HG02623 (cell line): ENCODE results near the gene ASGR1.
"Not testable (repeated sequence)": the region's sequence is repeated elsewhere in the genome, so short reads cannot be mapped to it uniquely, and the experiment has no call there.

Experiments
- ATAC-seq: cut with Tn5 transposase; IDR thresholded peaks from one replicate; pipeline ENCODE4 v1.9.1; 2021; ENCODE audit warnings: moderate library complexity; ENCODE audit not compliant: unreplicated experiment

Gene ASGR1

DNA sequence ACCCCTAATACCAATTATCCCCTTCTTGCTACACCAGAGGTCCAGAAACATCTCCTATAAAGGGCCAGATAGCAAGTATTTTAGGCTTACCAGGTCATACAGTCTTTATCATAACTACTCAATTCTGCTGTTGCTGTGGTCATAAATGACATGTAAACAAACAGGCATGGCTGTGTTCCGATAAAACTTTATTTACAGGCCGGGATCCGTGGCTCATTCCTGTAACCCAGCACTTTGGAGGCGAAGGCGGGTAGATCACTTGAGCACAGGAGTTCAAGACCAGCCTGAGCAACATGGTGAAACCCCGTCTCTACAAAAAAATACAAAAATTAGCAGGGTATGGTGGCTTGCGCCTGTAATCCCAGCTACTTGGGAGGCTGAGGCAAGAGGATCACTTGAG lies 12.3 kb downstream of the ASGR1 start:
- no peak for ATAC-seq

DNA sequence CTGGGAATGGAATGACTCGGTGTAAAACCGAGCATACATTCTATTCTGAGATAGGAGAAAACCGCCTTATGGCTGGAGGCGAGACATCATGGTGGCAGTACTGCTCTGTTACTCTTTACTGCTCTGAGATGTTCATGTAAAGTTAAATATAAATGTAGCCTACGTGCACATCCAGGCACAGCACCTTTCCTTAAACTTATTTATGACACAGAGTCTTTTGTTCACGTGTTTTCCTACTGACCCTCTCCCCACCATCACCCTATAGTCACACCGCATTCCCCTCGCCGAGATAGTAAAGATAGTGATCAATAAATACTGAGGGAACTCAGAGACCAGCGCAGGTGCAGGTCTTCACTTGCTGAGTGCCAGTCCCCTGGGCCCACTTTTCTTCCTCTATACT lies 19.6 kb downstream of the ASGR1 start:
- ATAC-seq = not testable (repeated sequence)

DNA sequence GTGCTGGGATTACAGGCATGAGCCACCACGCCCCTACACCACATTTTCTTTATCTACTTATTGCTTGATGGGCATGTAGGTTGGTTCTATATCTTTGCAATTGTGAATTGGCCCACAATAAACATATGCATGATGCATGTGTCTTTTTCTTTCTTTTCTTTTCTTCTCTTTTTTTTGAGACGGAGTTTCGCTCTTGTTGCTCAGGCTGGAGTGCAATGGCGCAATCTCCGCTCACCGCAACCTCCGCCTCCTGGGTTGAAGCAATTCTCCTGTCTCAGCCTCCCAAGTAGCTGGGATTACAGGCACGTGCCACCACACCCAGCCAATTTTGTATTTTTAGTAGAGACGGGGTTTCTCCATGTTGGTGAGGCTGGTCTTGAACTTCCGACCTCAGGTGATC lies 20.7 kb downstream of the ASGR1 start:
- not testable (repeated sequence) for ATAC-seq

DNA sequence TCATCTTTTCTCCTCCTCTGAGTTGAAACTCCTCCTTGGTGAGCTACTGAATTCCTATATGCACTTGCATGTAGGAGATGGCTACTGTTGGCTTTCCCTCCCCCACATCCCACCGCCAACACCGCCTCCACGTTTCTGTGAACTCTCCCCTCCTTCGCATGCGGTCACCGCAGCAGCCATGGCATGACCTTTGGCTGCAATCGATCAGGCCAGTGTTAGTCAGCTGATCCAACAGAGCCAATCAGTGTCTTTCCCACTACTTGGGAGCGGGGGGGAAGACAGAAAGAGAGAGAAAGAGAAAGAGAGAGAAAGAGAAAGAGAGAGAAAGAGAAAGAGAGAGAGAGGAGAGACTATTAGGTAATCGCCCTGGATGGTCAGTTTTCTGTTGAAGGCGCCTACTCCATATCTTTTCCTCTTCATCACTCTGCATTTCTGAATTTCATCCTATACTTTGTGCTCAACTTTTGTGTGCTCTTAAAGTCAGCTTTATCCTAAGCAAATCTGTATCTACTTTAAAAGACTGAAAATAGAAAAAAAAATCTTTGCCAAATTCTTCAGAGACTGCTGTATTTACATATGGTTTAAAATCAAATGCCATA lies 22.7 kb downstream of the ASGR1 start:
- ATAC-seq = no peak

DNA sequence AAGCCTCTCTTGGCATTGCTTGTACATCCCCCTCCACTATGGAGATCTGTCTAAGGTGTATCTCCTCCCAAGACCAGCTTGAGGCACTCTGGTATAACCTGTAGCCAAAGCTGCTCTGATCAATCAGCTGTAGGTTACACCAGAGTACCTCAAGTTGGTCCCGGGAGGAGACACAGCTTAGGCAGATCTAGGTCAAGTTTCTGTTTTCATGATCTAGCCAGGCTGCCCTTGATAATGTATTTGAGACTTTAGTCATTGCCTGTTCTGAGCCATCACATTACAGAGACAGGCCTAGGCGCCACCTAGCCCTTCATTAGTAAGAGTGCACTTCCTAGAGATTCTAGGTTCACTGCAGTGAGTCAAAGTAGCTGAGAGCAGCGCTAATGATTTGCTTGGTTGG lies 31.4 kb downstream of the ASGR1 start:
- ATAC-seq = no peak

DNA sequence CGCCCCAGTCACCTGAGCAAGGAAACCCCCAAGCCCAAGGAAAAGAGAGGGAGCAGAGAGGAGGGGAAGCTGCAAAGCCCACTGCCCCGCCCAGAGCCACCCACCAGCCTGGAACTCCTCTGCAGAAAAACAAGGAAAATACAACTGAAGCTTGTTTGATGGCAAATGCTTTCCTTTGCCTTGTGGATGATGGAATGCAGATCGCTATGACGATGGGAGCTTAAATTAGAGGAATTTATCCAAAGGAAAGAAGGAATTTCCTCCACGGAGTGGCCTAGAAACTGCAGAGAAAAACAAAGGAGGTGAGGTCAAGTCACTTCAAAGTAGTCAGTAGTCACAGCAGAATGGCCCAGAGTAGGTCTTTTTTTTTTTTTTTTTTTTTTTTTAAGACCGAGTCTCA lies 33.1 kb downstream of the ASGR1 start:
- no peak for ATAC-seq

DNA sequence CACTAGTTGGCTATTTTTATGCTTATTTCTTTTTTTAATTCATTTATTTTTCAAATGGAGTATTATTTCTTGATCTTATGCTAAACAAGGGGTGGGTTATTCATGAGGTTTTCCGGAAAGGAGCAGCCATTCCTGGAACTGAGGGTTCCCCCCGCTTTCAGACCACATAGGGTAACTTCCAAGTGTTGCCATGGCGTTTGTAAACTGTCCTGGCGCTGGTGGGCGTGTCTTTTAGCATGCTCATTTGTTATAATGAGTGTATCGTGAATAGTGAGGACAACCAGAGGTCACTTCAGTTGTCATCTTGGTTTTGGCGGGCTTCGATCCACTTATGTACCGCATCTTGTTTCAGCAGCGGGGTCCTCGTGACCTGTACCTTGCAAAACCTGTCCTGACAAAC lies 35.0 kb downstream of the ASGR1 start:
- no peak for ATAC-seq

DNA sequence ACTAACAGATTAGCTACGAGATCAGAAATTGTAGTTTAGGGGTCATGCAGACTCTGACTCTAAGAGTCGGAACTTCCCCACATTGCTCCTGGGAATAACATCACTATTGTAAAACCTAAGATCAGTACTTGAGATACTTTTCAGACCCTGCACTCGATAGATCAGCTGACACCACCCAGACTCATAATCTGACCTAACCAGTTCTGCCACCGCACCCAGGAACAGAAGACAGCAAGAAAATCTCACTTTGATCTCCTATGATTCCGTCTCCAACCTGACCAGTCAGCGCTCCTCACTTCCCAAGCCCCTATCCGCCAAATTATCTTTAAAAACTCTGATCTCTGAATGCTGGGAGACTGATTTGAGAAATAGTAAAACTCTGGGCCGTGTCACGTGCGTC lies 37.3 kb downstream of the ASGR1 start:
- no peak for ATAC-seq

DNA sequence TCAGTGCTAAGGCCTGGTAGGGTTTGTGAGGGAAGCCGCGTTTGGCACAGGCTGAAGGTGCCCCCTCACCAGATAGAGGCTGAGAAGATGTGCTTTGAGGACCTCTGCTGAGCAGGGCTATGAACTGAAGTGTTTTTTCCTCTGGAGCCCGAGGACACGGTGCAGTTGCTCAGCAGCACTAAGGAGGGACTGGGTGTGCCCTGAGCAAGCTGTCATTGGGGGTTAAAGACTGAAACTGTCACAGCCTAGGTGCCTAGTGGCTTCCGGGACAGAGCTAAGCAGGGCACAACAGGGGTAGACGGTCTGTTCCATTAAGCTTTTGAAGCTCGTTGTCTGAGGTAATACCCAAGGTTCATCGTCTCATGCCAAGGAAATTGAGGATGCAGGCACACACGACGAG lies 39.8 kb downstream of the ASGR1 start:
- no peak for ATAC-seq

DNA sequence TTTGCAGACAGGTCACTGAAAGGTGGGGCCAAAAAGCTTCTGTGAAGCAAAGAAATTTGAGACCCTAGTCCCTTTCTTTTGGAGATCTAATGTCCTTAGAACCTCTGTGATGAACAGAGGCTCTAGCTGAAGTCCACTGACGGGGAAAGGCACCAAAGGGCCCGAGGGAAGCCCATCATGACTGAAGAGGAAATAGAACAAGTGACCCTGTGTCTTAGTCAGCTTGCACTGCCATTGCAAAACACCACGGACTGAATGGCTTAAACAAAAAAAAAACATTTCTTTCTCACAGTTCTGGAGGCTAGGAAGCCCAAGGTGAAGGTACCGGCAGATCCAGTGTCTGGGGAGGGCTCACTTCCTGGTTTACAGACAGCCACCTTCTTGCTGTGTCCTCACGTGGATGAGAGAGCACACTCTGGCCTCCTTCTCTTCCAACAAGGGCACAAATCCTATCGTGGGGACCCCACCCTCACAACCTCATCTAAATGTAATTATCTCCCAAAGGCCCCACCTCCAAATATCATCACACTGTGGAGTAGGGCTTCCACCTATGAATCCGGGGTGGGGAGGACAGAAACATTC lies 40.3 kb downstream of the ASGR1 start:
- ATAC-seq = no peak

DNA sequence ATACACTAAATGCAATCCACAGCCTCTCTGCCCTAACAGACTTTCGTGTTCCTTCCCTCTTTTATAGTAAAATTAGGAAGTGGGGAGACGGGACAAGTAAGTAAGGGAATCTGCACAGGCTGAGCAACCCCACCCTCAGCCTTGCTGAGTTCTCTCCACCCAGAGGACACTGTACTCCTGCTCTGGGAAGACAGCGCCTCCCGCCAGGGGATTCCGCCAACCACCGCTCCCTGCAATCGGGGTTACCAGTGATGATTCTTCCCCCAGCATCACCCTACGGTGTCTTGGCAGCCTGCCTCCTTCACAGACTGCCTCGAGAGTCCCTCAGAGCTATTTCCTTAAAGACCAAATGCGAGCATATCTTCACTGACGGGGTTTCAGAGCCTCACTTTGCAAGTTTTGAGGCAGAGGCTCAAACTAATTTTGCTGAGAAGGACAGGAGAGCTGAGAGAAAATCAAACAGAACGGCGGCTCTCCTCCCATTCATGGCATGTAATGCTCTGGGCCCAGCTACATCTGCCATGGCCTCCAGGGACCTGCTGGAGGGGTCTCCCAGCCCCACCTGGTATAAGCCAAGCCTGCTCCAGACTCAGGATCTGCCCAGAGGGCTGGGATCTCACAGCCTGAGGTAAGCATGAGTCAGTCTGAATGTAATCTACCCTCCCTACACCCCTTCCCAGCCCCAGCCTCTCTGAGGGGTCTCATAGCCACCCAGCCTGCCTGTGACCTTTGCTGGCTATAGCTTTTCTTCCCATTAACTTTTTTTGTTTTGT lies 41.8 kb downstream of the ASGR1 start:
- no peak for ATAC-seq

DNA sequence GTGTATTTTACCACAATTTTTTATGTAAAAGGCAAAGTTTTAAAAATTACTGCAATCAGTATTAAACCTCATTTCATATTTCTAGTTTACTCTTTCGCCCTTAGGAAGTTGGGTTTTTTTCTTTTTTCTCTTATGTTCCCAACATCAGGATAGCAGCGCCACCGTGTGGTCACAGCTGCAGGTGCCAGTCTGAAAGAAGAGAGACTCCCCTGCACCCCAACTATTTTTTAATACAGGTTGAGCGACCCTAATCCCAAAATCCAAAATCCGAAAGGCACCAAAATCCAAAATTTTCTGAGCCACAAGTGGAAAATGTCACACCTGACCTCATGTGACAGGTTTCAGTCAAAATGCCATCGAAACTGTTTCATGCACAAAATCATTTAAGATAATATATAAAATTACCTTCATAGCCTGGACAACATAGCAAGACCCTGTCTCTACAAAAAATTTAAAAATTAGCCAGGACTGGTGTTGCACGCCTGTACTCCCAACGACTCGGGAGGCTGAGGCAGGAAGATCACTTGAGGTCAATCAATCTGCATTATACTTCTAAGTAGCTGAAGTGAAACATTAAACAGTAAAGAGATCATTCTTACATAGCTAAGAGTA lies 42.8 kb downstream of the ASGR1 start:
- no peak for ATAC-seq

DNA sequence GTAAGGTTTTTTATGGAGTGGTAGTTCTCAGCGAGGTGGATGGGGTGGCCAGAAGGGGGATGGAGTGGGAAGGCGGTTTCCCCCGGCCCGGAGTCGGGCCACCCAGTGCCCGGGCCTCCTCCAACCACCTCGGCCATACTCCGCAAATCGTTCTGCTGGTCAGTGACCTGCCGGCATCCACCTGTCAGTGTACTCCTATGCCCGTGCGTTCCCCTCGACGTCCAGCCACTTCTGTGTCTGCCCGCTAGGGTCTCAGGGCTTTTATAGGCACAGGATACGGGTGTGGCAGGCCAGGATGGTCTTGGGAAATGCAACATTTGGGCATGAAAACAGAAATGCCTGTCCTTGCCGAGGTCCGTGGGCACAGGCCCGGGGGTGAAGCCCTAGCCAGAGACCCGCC lies 45.3 kb downstream of the ASGR1 start:
- ATAC-seq = no peak

DNA sequence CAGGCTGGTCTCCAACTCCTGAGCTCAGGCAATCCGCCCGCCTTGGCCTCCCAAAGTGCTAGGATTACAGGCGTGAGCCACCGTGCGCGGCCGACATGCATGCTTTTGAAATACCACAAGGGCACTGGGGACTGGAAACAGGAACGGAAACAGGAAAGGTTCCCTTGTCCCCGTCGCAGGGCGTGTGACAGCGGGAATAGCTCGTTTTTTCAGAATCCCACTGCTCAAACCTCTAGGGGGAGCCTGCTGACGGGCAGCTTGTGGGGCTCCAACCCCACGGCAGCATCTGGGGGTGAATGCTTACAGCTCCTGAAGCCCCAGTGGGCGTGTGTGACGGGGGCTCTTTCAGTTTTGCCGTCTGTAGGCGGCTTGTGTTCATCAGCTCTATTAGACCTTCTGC lies 45.7 kb downstream of the ASGR1 start:
- no peak for ATAC-seq

DNA sequence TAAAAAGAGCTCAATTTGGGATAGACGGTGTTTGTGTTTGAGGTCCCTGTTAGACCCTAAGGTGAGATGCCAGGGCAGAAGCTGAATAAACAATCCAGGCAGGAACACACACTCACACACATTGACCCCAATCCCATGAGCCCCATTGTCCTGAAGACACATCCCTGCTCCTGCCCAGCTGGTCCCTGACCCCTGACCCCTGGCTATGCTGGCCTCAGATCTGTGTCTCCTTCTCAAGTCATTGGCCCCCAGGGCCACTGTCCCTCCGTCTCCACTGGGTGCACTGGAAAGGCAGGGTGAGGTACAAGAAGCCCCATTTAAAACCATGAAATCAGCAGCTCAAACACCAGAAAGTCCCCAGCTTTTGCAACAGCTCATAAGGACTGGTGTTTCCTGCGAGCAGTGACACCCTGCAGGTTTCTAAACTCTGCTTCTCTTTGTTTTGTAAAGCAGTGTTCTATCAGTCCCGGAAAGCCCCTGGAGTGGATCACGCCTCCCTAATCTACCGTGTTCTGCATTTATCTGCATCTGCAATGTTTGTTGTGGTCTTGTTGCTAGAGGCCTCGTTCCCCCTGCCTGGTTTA lies 46.6 kb downstream of the ASGR1 start:
- peak; percentile 64 for ATAC-seq

DNA sequence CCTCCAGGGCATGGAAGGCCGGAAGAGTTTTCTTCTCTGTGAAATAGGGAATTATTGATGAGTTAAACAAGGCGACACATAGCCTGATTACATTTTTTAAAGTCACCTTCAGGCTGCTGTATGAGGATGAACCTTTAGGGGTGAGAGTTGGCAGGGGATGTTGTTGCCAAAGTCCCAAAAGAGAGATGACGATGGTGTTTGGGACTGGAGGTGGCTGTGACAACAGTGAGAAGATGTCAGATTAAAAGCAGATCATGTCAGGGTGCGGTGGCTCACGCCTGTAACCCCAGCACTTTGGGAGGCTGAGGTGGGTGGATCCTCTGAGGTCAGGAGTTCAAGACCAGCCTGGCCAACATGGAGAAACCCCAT lies 47.8 kb downstream of the ASGR1 start:
- no peak for ATAC-seq

DNA sequence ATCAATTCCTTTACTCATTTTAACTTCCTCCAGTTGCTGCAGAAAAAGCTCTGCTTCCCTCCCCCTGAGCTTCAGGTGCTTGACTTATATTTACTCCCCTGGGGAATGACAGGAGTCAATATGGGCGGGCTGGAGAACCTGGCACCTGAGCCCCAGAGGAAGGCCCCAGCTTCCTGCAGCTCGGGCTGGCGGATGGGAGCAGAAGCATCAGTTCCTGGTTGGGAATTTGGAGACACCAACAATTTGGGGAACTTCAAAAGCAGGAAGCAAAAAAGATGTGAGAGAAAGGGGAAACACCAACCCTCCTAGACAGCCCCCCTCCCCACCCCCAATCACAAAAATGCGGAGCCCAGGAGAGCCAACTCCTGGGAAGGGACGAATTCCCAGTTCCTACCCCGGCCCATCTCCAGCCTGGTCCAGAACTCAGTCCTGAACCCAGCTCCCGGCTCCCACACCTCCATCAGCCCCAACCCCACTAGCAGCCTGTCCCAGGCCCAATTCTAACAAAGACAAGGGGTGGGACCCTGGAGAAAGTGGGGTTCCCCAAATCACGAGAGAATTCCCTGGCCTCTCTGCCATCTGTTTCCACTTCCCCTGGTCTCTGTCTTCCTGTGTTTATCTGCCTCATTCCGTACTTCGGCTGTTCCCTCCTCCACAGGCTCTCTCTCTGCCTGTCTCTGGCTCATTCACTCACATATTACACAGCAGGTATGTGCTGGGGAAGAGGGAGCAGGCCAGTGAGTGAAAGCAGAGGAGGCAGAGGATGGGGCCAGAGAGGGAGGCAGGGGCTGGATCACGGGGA lies 48.3 kb downstream of the ASGR1 start:
- ATAC-seq = no peak

DNA sequence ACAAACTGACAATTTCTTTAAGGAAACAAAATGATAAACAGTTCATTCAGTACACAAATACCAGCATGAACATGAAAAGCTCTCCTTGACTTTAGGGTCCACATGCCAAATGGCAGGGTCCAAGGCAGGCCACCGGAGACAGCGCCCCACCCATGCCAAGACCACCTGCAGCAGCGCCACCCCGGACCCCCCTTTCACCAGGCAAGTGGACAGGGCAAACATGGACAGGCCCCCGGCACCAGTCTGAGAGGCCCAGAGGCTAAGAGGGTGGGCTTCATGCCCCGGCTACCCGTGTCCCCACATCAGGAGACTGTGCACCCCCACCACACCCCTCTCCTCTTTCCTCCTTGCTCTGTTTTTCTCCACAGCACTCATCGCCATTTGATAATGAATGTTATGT lies 49.9 kb downstream of the ASGR1 start:
- ATAC-seq = no peak

DNA sequence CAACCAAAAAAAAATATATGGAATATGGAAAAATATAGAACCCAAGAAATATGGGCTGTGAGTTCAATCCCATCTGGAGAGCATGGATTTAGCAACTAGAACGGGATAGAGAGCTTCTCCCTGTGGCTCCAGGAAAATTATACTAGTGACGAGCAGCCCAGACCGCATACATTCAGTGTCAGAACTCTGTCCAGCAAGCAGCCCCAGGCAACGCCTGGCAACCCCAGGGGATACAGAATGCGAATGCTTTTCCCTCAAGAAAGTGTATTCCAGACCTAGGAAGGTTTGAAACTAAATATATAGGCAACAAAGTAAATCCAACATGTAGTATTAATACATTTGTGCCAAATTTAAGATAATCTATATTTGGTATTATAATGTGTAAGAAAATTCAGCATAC lies 51.0 kb downstream of the ASGR1 start:
- ATAC-seq = no peak

DNA sequence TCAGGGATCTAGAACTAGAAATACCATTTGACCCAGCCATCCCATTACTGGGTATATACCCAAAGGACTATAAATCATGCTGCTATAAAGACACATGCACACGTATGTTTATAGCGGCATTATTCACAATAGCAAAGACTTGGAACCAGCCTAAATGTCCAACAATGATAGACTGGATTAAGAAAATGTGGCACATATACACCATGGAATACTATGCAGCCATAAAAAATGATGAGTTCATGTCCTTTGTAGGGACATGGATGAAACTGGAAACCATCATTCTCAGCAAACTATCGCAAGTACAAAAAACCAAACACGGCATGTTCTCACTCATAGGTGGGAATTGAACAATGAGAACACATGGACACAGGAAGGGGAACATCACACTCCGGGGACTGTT lies 51.7 kb downstream of the ASGR1 start:
- ATAC-seq = not testable (repeated sequence)

DNA sequence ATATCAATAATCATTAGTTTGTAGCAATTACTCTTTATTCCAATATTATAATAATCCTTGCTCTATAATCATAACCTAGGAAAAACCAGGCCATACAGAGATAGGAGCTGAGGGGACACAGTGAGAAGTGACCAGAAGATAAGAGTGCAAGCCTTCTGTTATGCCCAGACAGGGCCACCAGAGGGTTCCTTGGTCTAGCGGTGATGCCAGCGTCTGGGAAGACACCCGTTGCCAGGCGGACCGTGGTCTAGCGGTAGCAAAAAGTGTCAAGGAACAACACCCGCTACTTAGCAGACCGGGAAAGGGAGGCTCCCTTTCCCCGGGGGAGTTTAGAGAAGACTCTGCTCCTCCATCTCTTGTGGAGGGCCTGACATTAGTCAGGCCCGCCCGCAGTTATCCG lies 52.8 kb downstream of the ASGR1 start:
- not testable (repeated sequence) for ATAC-seq
